ENCODE measurements around the gene MIDN. TPM values are rescaled to one million over a fixed set of nuclear protein-coding genes. Genes with fewer than 3 reads are reported as not detected.
A peak's percentile ranks its signal among the peaks of the same experiment; 100 is the strongest.

Gene MIDN
- total RNA-seq, 2 experiments from 2014 or later, result 58.0 to 65.7 TPM

- no peaks in the 10 kb centered on the region for H3K36me3 Mint-ChIP-seq (ENCODE audit: low read depth)
- H3K27me3 Mint-ChIP-seq, result no peaks in the 10 kb centered on the region
- no peak for DNase-seq
- H3K27ac Mint-ChIP-seq, result no peak overlapping the region
- POLR2A ChIA-PET, result no interaction called here
- CTCF ChIA-PET, result interaction anchor here (1.2 kb wide), 1 partner anchor 14 kb away, joined by 3 read pairs; no protein-coding TSS in a partner anchor
- no peaks in the 10 kb centered on the region for H3K4me1 Mint-ChIP-seq
- H3K4me3 Mint-ChIP-seq, result no peak overlapping the region
- H3K9me3 Mint-ChIP-seq, result no peaks in the 10 kb centered on the region
Measured at GRCh38 chr19:1229924-1230782, 18.2 kb upstream of the MIDN start.

GRCh38 chr19:1230783-1231489 is 17.4 kb upstream of the MIDN start:
- H3K27ac Mint-ChIP-seq, result no peak overlapping the region
- H3K4me3 Mint-ChIP-seq, result no peak overlapping the region
- no peaks in the 10 kb centered on the region for H3K9me3 Mint-ChIP-seq
- DNase-seq, result no peak
- ChIA-PET POLR2A (no interaction called here), CTCF (interaction anchor here (1.2 kb wide), 1 partner anchor 13 kb away, joined by 3 read pairs; no protein-coding TSS in a partner anchor)
- no peaks in the 10 kb centered on the region for H3K4me1 Mint-ChIP-seq
- H3K36me3 Mint-ChIP-seq (ENCODE audit: low read depth), result no peaks in the 10 kb centered on the region
- no peaks in the 10 kb centered on the region for H3K27me3 Mint-ChIP-seq

GRCh38 chr19:1231729-1232637 is 16.4 kb upstream of the MIDN start:
- ChIA-PET CTCF (no interaction called here), POLR2A (no interaction called here)
- Mint-ChIP-seq H3K9me3 (no peaks in the 10 kb centered on the region), H3K4me3 (no peak overlapping the region), H3K27ac (peak overlapping the region; percentile 80), H3K36me3 (ENCODE audit: low read depth) (no peaks in the 10 kb centered on the region), H3K4me1 (no peaks in the 10 kb centered on the region), H3K27me3 (peaks cover 4% of the 10 kb centered on the region)
- no peak for DNase-seq

GRCh38 chr19:1232652-1233072 is 15.7 kb upstream of the MIDN start:
- no peak for DNase-seq
- Mint-ChIP-seq H3K4me1 (no peaks in the 10 kb centered on the region), H3K4me3 (no peak overlapping the region), H3K27ac (peak overlapping the region; percentile 80), H3K36me3 (ENCODE audit: low read depth) (no peaks in the 10 kb centered on the region), H3K27me3 (peaks cover 6% of the 10 kb centered on the region), H3K9me3 (no peaks in the 10 kb centered on the region)
- ChIA-PET CTCF (interaction anchor here (1.0 kb wide), 1 partner anchor 12 kb away, joined by 3 read pairs; no protein-coding TSS in a partner anchor), POLR2A (no interaction called here)

GRCh38 chr19:1233115-1233667 is 15.2 kb upstream of the MIDN start:
- Mint-ChIP-seq H3K9me3 (no peaks in the 10 kb centered on the region), H3K36me3 (ENCODE audit: low read depth) (no peaks in the 10 kb centered on the region), H3K27me3 (peaks cover 7% of the 10 kb centered on the region), H3K27ac (no peak overlapping the region), H3K4me3 (no peak overlapping the region), H3K4me1 (peaks cover under 1% of the 10 kb centered on the region)
- ChIA-PET CTCF (interaction anchor here (1.0 kb wide), 1 partner anchor 11 kb away, joined by 3 read pairs; no protein-coding TSS in a partner anchor), POLR2A (no interaction called here)
- DNase-seq, result no peak

GRCh38 chr19:1234051-1234954 is 14.1 kb upstream of the MIDN start:
- Mint-ChIP-seq H3K9me3 (no peaks in the 10 kb centered on the region), H3K4me3 (no peak overlapping the region), H3K27ac (no peak overlapping the region), H3K36me3 (ENCODE audit: low read depth) (peaks cover 6% of the 10 kb centered on the region), H3K4me1 (peaks cover 12% of the 10 kb centered on the region), H3K27me3 (peaks cover 18% of the 10 kb centered on the region)
- ChIA-PET POLR2A (no interaction called here), CTCF (no interaction called here)
- DNase-seq, result no peak

GRCh38 chr19:1234955-1235380 is 13.4 kb upstream of the MIDN start:
- Mint-ChIP-seq H3K36me3 (ENCODE audit: low read depth) (peaks cover 6% of the 10 kb centered on the region), H3K27me3 (peaks cover 22% of the 10 kb centered on the region), H3K27ac (no peak overlapping the region), H3K9me3 (no peaks in the 10 kb centered on the region), H3K4me3 (no peak overlapping the region), H3K4me1 (peaks cover 14% of the 10 kb centered on the region)
- ChIA-PET POLR2A (no interaction called here), CTCF (no interaction called here)
- DNase-seq, result no peak

- POLR2A ChIA-PET, result no interaction called here
- Mint-ChIP-seq H3K27ac (no peak overlapping the region), H3K27me3 (peaks cover 22% of the 10 kb centered on the region), H3K4me1 (peaks cover 18% of the 10 kb centered on the region), H3K36me3 (ENCODE audit: low read depth) (peaks cover 6% of the 10 kb centered on the region), H3K4me3 (no peak overlapping the region), H3K9me3 (no peaks in the 10 kb centered on the region)
- CTCF ChIA-PET, result interaction anchor here (0.9 to 1.1 kb wide), 2 partner anchors 8 to 15 kb away, joined by 3 read pairs; no protein-coding TSS in a partner anchor
- no peak for DNase-seq
Measured at GRCh38 chr19:1235625-1236538, 12.5 kb upstream of the MIDN start.

GRCh38 chr19:1236576-1236975 is 11.8 kb upstream of the MIDN start:
- ChIA-PET POLR2A (no interaction called here), CTCF (interaction anchor here (0.9 to 1.1 kb wide), 2 partner anchors 8 to 15 kb away, joined by 3 read pairs; no protein-coding TSS in a partner anchor)
- no peak for DNase-seq
- Mint-ChIP-seq H3K36me3 (ENCODE audit: low read depth) (peaks cover 6% of the 10 kb centered on the region), H3K4me1 (peaks cover 25% of the 10 kb centered on the region), H3K9me3 (no peaks in the 10 kb centered on the region), H3K27me3 (peaks cover 23% of the 10 kb centered on the region), H3K4me3 (no peak overlapping the region), H3K27ac (no peak overlapping the region)

- peaks cover 6% of the 10 kb centered on the region for H3K36me3 Mint-ChIP-seq (ENCODE audit: low read depth)
- POLR2A ChIA-PET, result no interaction called here
- peaks cover 25% of the 10 kb centered on the region for H3K4me1 Mint-ChIP-seq
- H3K27ac Mint-ChIP-seq, result no peak overlapping the region
- peaks cover 23% of the 10 kb centered on the region for H3K27me3 Mint-ChIP-seq
- CTCF ChIA-PET, result interaction anchor here (1.1 kb wide), 1 partner anchor 16 kb away, joined by 3 read pairs; no protein-coding TSS in a partner anchor
- no peak for DNase-seq
- no peak overlapping the region for H3K4me3 Mint-ChIP-seq
- no peaks in the 10 kb centered on the region for H3K9me3 Mint-ChIP-seq
Measured at GRCh38 chr19:1237027-1237659, 11.2 kb upstream of the MIDN start.
